K562 (cell line): ENCODE results near the gene WDR55. TPM values are rescaled to one million over a fixed set of nuclear protein-coding genes. Genes with fewer than 3 reads are reported as not detected.

Experiments
- EP400 ChIP-seq: fragments of 450-650 bp; IDR thresholded peaks from 2 replicates; pipeline ENCODE4 v1.6.1; 2017; ENCODE audit warnings: antibody characterized with exemption, mild to moderate bottlenecking, moderate library complexity
- GABPA ChIP-seq: fragments of 200-800 bp; sonication (Bioruptor generic); conservative IDR thresholded peaks from 2 replicates; pipeline ENCODE4 v1.6.1; 2016; ENCODE audit warnings: low read depth, missing genetic modification characterization, missing compliant biosample characterization
- KDM1A ChIP-seq, 2 experiments: fragments of 450-650 bp; IDR thresholded peaks; 2 replicates each; pipeline ENCODE4 v1.6.1; 2016; ENCODE audit warnings: mild to moderate bottlenecking in 2 of 2
- KLF10 ChIP-seq: fragments of 250-450 bp; sonication (Bioruptor Pico); IDR thresholded peaks from 2 replicates; pipeline ENCODE4 v1.6.1; 2021; ENCODE audit warnings: matching md5 sums
- MTA1 ChIP-seq: fragments of 450-650 bp; IDR thresholded peaks from 2 replicates; pipeline ENCODE4 v1.6.1; 2017; ENCODE audit warnings: borderline replicate concordance
- MYC ChIP-seq, 2 experiments: fragments of 250-450 bp in 1 of 2; sonication (Bioruptor Pico) in 1 of 2; IDR thresholded peaks; 2 replicates each; pipeline versions ENCODE4 v1.5.1 to v1.6.1; 2012 to 2021; ENCODE audit warnings: low read depth in 2 of 2, borderline replicate concordance in 1 of 2, improper control_type of control experiment in 1 of 2, low read length in 1 of 2, mild to moderate bottlenecking in 1 of 2, moderate library complexity in 1 of 2
- NFXL1 ChIP-seq: fragments of 450-650 bp; formaldehyde crosslinking; IDR thresholded peaks from 2 replicates; pipeline ENCODE4 v1.4.0; 2021; ENCODE audit warnings: mild to moderate bottlenecking
- TEAD2 ChIP-seq: fragments of 450-650 bp; IDR thresholded peaks from 2 replicates; pipeline ENCODE4 v1.6.1; 2016; ENCODE audit warnings: missing genetic modification characterization, control low read depth, missing compliant biosample characterization
- ZKSCAN3 ChIP-seq: fragments of 250-450 bp; sonication (Bioruptor Pico); IDR thresholded peaks from 2 replicates; pipeline ENCODE4 v1.4.0; 2020
- ZNF124 ChIP-seq: sonication (generic); formaldehyde crosslinking; IDR thresholded peaks from 2 replicates; pipeline ENCODE4 v1.8.1; 2022; ENCODE audit warnings: missing genetic modification reagents
- ZNF830 ChIP-seq: fragments of 250-450 bp; sonication (Bioruptor Pico); IDR thresholded peaks from 2 replicates; pipeline ENCODE4 v1.5.0; 2021; ENCODE audit warnings: mild to moderate bottlenecking
- polyA plus RNA-seq, 8 experiments: library from polyadenylated mRNA; depleted of rRNA in 4 of 8; stranded (reverse) in 5 of 8; unstranded in 3 of 8; fragments of >200 nt; fragmentation: Nextera tagmentation in 2 of 8; fragmentation: Illumina TruSeq in 1 of 8; extraction: Ambion mirVana in 2 of 8; extraction: Trizol in 1 of 8; gene quantifications; 2 replicates each; pipeline versions ENCODE4 v1.2.1 to v1.2.3, GENCODE V29; 2011 to 2014; ENCODE audit warnings: inconsistent platforms in 1 of 8, missing spikeins in 1 of 8
- total RNA-seq, 7 experiments: library from RNA; depleted of rRNA in 6 of 7; stranded (reverse); fragments of >200 nt in 6 of 7; fragmentation: Illumina TruSeq in 2 of 7; extraction: Trizol in 2 of 7; gene quantifications; 2 replicates each; pipeline versions ENCODE4 v1.2.1 to v1.2.3, GENCODE V29; 2011 to 2021; ENCODE audit warnings: low replicate concordance in 1 of 7
- TF ChIP-seq, protein P1 (sequence below), 2 experiments: fragments of 450-650 bp in 1 of 2; IDR thresholded peaks; 2 replicates each; pipeline ENCODE4 v1.6.1; 2011 to 2017; ENCODE audit warnings: low read depth in 2 of 2, antibody characterized with exemption in 1 of 2, borderline replicate concordance in 1 of 2, low read length in 1 of 2, mild to moderate bottlenecking in 1 of 2, mixed read lengths in 1 of 2; ENCODE audit not compliant: control insufficient read depth in 1 of 2
- TF ChIP-seq, protein P2 (sequence below): fragments of 250-450 bp; sonication (Bioruptor Pico); IDR thresholded peaks from 2 replicates; pipeline ENCODE4 v1.5.0; 2020; ENCODE audit warnings: mild to moderate bottlenecking
- TF ChIP-seq, protein P3 (sequence below): fragments of 150-350 bp; conservative IDR thresholded peaks from 2 replicates; pipeline ENCODE4 v1.6.1; 2014; ENCODE audit warnings: low read length
- TF ChIP-seq, protein P4 (sequence below): fragments of 450-650 bp; IDR thresholded peaks from 2 replicates; pipeline ENCODE4 v1.6.1; 2018; ENCODE audit not compliant: partially characterized antibody

The WDR55 gene
- total and polyA plus RNA-seq, 9 of the 15 experiments (the other 6 are each of a cell fraction or from before 2014, with no cell fraction given) = 5.2 to 45.0 (median 29.3) TPM

DNA sequence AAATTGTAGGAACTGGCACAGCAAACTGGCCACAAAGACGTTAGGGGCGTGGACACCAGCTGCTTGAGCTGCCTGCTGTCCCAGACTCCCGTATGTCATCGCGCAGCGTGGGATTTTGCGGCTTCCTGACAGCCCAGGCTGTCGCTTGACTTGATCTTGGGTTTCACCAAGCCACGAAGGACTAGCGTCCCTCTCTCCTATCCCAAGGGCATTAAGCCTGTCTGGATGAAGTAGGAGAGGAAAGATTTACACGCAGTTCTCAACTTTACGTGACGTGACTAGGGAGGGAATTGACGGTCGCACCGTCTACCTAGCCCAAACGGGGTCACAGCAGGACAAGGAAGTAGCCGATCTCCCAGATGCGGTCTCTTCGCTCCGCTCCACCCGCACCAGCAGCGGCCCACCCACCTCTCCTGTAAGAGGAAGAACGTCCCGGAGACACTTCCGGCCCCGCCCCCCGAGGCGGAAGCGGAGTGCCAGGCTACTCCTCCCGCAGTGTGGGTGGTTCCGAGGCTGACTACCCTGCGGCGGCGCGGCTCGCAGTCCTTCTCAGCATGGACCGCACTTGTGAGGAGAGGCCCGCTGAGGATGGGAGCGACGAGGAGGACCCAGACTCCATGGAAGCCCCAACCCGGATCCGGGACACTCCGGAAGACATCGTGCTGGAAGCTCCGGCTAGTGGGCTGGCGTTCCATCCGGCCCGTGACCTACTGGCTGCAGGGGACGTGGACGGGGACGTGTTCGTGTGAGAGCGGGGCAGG, at the start of gene WDR55 (continued):
- TF ChIP-seq, protein P1, sequence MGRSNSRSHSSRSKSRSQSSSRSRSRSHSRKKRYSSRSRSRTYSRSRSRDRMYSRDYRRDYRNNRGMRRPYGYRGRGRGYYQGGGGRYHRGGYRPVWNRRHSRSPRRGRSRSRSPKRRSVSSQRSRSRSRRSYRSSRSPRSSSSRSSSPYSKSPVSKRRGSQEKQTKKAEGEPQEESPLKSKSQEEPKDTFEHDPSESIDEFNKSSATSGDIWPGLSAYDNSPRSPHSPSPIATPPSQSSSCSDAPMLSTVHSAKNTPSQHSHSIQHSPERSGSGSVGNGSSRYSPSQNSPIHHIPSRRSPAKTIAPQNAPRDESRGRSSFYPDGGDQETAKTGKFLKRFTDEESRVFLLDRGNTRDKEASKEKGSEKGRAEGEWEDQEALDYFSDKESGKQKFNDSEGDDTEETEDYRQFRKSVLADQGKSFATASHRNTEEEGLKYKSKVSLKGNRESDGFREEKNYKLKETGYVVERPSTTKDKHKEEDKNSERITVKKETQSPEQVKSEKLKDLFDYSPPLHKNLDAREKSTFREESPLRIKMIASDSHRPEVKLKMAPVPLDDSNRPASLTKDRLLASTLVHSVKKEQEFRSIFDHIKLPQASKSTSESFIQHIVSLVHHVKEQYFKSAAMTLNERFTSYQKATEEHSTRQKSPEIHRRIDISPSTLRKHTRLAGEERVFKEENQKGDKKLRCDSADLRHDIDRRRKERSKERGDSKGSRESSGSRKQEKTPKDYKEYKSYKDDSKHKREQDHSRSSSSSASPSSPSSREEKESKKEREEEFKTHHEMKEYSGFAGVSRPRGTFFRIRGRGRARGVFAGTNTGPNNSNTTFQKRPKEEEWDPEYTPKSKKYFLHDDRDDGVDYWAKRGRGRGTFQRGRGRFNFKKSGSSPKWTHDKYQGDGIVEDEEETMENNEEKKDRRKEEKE (IDR thresholded peaks at IDR 0.05; ENCODE audit: borderline replicate concordance in 1 of 2, control insufficient read depth in 1 of 2, low read depth in 2 of 2, low read length in 1 of 2) = peak in 1 of 2 experiments; percentile 82; a peak in 1 of 4 replicates
- TF ChIP-seq, protein P2, sequence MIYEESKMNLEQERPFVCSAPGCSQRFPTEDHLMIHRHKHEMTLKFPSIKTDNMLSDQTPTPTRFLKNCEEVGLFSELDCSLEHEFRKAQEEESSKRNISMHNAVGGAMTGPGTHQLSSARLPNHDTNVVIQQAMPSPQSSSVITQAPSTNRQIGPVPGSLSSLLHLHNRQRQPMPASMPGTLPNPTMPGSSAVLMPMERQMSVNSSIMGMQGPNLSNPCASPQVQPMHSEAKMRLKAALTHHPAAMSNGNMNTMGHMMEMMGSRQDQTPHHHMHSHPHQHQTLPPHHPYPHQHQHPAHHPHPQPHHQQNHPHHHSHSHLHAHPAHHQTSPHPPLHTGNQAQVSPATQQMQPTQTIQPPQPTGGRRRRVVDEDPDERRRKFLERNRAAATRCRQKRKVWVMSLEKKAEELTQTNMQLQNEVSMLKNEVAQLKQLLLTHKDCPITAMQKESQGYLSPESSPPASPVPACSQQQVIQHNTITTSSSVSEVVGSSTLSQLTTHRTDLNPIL = no peak
- TF ChIP-seq EP400 (peak; percentile 88), MYC (IDR thresholded peaks at IDR 0.05; ENCODE audit: low read depth, low read length) (peak; percentile 49), MYC (CRISPR knock-in tag; IDR thresholded peaks at IDR 0.05; ENCODE audit: borderline replicate concordance, low read depth) (peak; percentile 25; the same call in 1 of the 2 replicates), KLF10 (CRISPR knock-in tag) (no peak), NFXL1 (CRISPR knock-in tag) (0 out of 2 replicates have a peak, but pooled peaks have one; percentile 37), ZNF830 (CRISPR knock-in tag) (no peak), GABPA (tag) (peak; percentile 97), KDM1A (IDR thresholded peaks at IDR 0.05) (no peak), TEAD2 (no peak), ZKSCAN3 (CRISPR knock-in tag) (no peak), ZNF124 (CRISPR knock-in tag) (no peak), MTA1 (peak; percentile 78; the same call in 1 of the 2 replicates)
- TF ChIP-seq, protein P3, sequence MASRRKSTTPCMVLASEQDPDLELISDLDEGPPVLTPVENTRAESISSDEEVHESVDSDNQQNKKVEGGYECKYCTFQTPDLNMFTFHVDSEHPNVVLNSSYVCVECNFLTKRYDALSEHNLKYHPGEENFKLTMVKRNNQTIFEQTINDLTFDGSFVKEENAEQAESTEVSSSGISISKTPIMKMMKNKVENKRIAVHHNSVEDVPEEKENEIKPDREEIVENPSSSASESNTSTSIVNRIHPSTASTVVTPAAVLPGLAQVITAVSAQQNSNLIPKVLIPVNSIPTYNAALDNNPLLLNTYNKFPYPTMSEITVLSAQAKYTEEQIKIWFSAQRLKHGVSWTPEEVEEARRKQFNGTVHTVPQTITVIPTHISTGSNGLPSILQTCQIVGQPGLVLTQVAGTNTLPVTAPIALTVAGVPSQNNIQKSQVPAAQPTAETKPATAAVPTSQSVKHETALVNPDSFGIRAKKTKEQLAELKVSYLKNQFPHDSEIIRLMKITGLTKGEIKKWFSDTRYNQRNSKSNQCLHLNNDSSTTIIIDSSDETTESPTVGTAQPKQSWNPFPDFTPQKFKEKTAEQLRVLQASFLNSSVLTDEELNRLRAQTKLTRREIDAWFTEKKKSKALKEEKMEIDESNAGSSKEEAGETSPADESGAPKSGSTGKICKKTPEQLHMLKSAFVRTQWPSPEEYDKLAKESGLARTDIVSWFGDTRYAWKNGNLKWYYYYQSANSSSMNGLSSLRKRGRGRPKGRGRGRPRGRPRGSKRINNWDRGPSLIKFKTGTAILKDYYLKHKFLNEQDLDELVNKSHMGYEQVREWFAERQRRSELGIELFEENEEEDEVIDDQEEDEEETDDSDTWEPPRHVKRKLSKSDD = peak; percentile 9; the same call in 1 of the 2 replicates
- TF ChIP-seq, protein P4, sequence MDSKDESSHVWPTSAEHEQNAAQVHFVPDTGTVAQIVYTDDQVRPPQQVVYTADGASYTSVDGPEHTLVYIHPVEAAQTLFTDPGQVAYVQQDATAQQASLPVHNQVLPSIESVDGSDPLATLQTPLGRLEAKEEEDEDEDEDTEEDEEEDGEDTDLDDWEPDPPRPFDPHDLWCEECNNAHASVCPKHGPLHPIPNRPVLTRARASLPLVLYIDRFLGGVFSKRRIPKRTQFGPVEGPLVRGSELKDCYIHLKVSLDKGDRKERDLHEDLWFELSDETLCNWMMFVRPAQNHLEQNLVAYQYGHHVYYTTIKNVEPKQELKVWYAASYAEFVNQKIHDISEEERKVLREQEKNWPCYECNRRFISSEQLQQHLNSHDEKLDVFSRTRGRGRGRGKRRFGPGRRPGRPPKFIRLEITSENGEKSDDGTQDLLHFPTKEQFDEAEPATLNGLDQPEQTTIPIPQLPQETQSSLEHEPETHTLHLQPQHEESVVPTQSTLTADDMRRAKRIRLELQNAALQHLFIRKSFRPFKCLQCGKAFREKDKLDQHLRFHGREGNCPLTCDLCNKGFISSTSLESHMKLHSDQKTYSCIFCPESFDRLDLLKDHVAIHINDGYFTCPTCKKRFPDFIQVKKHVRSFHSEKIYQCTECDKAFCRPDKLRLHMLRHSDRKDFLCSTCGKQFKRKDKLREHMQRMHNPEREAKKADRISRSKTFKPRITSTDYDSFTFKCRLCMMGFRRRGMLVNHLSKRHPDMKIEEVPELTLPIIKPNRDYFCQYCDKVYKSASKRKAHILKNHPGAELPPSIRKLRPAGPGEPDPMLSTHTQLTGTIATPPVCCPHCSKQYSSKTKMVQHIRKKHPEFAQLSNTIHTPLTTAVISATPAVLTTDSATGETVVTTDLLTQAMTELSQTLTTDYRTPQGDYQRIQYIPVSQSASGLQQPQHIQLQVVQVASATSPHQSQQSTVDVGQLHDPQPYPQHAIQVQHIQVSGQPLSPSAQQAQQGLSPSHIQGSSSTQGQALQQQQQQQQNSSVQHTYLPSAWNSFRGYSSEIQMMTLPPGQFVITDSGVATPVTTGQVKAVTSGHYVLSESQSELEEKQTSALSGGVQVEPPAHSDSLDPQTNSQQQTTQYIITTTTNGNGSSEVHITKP = peak; percentile 71
